SU-DHL-6 (cell line): ENCODE data around the gene BLOC1S5.

Experiments
- EZH2phosphoT487 ChIP-seq: fragments of 200-600 bp; sonication (generic), shearing (Covaris generic); conservative IDR thresholded peaks from 2 replicates; pipeline ENCODE4 v1.6.1; 2018; ENCODE audit warnings: mild to moderate bottlenecking, antibody characterized with exemption, low read length, moderate library complexity, mixed read lengths
- TF ChIP-seq, protein P1 (sequence below): fragments of 200-600 bp; sonication (generic); IDR thresholded peaks from one replicate; pipeline ENCODE4 v1.5.1; 2017; ENCODE audit warnings: antibody characterized with exemption, mild to moderate bottlenecking, low read length, moderate library complexity; ENCODE audit not compliant: insufficient read depth, poor library complexity, severe bottlenecking

DNA sequence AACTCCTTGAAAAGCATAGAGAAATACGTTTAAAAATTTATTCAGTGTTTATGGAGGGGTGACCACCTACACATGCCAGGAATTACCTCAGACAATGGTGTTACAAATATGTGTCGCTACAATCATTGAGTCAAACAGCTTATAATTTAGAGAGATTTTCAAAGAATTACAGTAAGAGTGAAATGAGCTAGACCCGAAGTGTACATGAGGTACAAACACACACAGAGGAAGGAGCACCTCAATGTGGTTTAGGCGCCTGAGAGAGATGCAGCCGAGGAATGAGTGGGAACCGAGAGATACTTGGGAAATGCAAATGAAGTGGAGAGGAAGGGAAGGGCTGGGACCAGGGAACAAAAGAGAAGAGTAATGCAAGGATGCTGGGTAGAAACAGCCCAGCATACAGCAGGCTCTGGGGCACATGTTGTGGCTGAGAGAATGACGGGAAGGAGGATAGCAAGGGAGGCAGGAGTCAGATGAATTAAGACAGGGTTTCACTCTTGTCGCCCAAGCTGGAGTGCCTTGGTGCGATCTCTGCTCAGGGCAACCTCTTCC, 22.6 kb upstream of the BLOC1S5 start:
- TF ChIP-seq, protein P1, sequence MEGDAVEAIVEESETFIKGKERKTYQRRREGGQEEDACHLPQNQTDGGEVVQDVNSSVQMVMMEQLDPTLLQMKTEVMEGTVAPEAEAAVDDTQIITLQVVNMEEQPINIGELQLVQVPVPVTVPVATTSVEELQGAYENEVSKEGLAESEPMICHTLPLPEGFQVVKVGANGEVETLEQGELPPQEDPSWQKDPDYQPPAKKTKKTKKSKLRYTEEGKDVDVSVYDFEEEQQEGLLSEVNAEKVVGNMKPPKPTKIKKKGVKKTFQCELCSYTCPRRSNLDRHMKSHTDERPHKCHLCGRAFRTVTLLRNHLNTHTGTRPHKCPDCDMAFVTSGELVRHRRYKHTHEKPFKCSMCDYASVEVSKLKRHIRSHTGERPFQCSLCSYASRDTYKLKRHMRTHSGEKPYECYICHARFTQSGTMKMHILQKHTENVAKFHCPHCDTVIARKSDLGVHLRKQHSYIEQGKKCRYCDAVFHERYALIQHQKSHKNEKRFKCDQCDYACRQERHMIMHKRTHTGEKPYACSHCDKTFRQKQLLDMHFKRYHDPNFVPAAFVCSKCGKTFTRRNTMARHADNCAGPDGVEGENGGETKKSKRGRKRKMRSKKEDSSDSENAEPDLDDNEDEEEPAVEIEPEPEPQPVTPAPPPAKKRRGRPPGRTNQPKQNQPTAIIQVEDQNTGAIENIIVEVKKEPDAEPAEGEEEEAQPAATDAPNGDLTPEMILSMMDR = no peak
- TF ChIP-seq EZH2phosphoT487 = no peak
